HFFc6 (cell line): ENCODE measurements around the gene NR6A1. TPM values are rescaled to one million over a fixed set of nuclear protein-coding genes. Genes with fewer than 3 reads are reported as not detected.
A peak's percentile ranks its signal among the peaks of the same experiment; 100 is the strongest.

ENCODE experiments used
- DNase-seq: peaks from one replicate; pipeline ENCODE4 v3.0.0-alpha.2; 2018
- H3K27ac Mint-ChIP-seq: 2 replicates; pipeline ENCODE4 v1.8.0; 2020; ENCODE audit warnings: mild to moderate bottlenecking, mixed read lengths
- H3K27me3 Mint-ChIP-seq: 2 replicates; pipeline ENCODE4 v1.8.0; 2021; ENCODE audit warnings: mild to moderate bottlenecking, moderate library complexity, mixed read lengths; ENCODE audit not compliant: insufficient read depth
- H3K36me3 Mint-ChIP-seq: 2 replicates; pipeline ENCODE4 v1.8.0; 2021; ENCODE audit warnings: low read depth, mixed read lengths
- H3K4me1 Mint-ChIP-seq: 2 replicates; pipeline ENCODE4 v1.8.0; 2020; ENCODE audit warnings: low read depth, mixed read lengths
- H3K4me3 Mint-ChIP-seq: 2 replicates; pipeline ENCODE4 v1.8.0; 2020; ENCODE audit warnings: mild to moderate bottlenecking, moderate library complexity, mixed read lengths
- H3K9me3 Mint-ChIP-seq: 2 replicates; pipeline ENCODE4 v1.8.0; 2020; ENCODE audit warnings: mild to moderate bottlenecking, mixed read lengths
- total RNA-seq, 6 experiments: library from RNA; stranded (reverse); fragmentation: NEBNext Ultra II Directional; extraction: Animal tissue kit (Norgen Biotek cat#: 25700); gene quantifications; 2 replicates in 1 of 6; 3 replicates in 5 of 6; pipeline ENCODE4 v1.2.3, GENCODE V29; 2021
- TF ChIP-seq, protein P1 (sequence below): fragments of 200-600 bp; sonication (generic); IDR thresholded peaks from 2 replicates; pipeline ENCODE4 v1.5.0; 2021; ENCODE audit warnings: antibody characterized with exemption, mild to moderate bottlenecking

Gene NR6A1
- total RNA-seq, 6 experiments from 2014 or later: 0.05 to 0.26 (median 0.13) TPM

GRCh38 chr9:124657516-124657915 lies 113.6 kb downstream of the NR6A1 start:
- Mint-ChIP-seq H3K9me3 (no peaks in the 10 kb centered on the region), H3K36me3 (peaks cover 12% of the 10 kb centered on the region), H3K4me3 (peak overlapping the region; percentile 96), H3K4me1 (peaks cover 64% of the 10 kb centered on the region), H3K27ac (peak overlapping the region; percentile 98), H3K27me3 (peaks cover 7% of the 10 kb centered on the region)
- DNase-seq: no peak
- TF ChIP-seq, protein P1, sequence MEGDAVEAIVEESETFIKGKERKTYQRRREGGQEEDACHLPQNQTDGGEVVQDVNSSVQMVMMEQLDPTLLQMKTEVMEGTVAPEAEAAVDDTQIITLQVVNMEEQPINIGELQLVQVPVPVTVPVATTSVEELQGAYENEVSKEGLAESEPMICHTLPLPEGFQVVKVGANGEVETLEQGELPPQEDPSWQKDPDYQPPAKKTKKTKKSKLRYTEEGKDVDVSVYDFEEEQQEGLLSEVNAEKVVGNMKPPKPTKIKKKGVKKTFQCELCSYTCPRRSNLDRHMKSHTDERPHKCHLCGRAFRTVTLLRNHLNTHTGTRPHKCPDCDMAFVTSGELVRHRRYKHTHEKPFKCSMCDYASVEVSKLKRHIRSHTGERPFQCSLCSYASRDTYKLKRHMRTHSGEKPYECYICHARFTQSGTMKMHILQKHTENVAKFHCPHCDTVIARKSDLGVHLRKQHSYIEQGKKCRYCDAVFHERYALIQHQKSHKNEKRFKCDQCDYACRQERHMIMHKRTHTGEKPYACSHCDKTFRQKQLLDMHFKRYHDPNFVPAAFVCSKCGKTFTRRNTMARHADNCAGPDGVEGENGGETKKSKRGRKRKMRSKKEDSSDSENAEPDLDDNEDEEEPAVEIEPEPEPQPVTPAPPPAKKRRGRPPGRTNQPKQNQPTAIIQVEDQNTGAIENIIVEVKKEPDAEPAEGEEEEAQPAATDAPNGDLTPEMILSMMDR: no peak

- Mint-ChIP-seq H3K36me3 (peaks cover 7% of the 10 kb centered on the region; the same call in 1 of the 2 replicates), H3K4me3 (no peak overlapping the region), H3K27me3 (peaks cover 7% of the 10 kb centered on the region), H3K27ac (no peak overlapping the region), H3K4me1 (peaks cover 51% of the 10 kb centered on the region), H3K9me3 (no peaks in the 10 kb centered on the region)
- no peak for DNase-seq
- TF ChIP-seq, protein P1: no peak
These were observed 116.7 kb downstream of the NR6A1 start for GRCh38 chr9:124654431-124654830.

GRCh38 chr9:124652615-124653393 lies 118.3 kb downstream of the NR6A1 start:
- Mint-ChIP-seq H3K4me1 (peaks cover 48% of the 10 kb centered on the region), H3K36me3 (no peaks in the 10 kb centered on the region; the same call in 1 of the 2 replicates), H3K9me3 (no peaks in the 10 kb centered on the region), H3K27ac (peak overlapping the region; percentile 94), H3K27me3 (peaks cover 4% of the 10 kb centered on the region), H3K4me3 (peak overlapping the region; percentile 74)
- TF ChIP-seq, protein P1: no peak
- DNase-seq: peak; percentile 98

- Mint-ChIP-seq H3K27me3 (peaks cover 4% of the 10 kb centered on the region), H3K4me3 (peak overlapping the region; percentile 74), H3K9me3 (no peaks in the 10 kb centered on the region), H3K36me3 (no peaks in the 10 kb centered on the region; the same call in 1 of the 2 replicates), H3K27ac (peak overlapping the region; percentile 94), H3K4me1 (peaks cover 42% of the 10 kb centered on the region)
- TF ChIP-seq, protein P1: no peak
- DNase-seq: no peak
These were observed 118.9 kb downstream of the NR6A1 start for GRCh38 chr9:124652203-124652602.

- Mint-ChIP-seq H3K27me3 (peaks cover 3% of the 10 kb centered on the region), H3K27ac (no peak overlapping the region), H3K9me3 (peaks cover 9% of the 10 kb centered on the region), H3K4me3 (no peak overlapping the region), H3K4me1 (no peaks in the 10 kb centered on the region), H3K36me3 (peaks cover 12% of the 10 kb centered on the region)
- TF ChIP-seq, protein P1: no peak
- DNase-seq: no peak
These were observed 125.8 kb downstream of the NR6A1 start for GRCh38 chr9:124645274-124645673.
